Measurements from ENCODE around the gene DDAH2.
A peak's percentile ranks its signal among the peaks of the same experiment; 100 is the strongest.

The DDAH2 gene, protein sequence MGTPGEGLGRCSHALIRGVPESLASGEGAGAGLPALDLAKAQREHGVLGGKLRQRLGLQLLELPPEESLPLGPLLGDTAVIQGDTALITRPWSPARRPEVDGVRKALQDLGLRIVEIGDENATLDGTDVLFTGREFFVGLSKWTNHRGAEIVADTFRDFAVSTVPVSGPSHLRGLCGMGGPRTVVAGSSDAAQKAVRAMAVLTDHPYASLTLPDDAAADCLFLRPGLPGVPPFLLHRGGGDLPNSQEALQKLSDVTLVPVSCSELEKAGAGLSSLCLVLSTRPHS

DNA sequence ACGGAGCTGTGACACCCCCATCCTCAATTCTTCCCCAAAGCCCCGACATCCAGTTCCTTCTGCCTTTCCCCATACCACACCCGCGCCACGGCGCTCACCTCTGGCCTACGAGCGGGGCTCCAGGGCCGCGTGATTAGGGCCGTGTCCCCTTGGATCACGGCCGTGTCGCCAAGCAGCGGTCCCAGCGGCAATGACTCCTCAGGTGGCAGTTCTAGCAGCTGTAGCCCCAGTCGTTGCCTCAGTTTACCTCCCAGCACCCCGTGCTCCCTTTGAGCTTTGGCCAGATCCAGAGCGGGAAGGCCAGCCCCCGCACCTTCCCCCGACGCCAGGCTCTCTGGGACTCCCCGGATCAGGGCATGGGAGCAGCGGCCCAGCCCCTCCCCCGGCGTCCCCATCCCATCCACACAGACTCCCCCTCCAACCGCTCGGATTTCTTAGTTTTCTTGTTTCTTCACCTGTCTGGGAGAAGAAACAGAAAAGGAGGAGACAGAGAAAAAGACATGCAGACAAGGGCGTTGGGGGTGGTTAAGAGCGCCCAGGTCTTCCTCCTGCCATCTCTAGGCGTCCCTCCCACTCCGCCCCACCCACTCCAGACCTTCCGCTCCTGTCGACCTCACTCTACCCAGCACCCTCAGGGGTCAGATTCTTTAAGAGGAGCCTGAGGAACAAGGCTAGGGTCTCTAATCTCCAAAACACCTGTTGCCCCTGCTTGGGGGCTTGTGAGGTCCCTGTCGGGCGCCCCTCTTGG lies at the start of gene DDAH2:
Gene DDAH2 (minus strand): TSS at position 533 of the 748 bp plus-strand sequence. CDS start 138 bp downstream, at position 395.
- no peak for DNase-seq (ENCODE audit: low spot score)

DNA sequence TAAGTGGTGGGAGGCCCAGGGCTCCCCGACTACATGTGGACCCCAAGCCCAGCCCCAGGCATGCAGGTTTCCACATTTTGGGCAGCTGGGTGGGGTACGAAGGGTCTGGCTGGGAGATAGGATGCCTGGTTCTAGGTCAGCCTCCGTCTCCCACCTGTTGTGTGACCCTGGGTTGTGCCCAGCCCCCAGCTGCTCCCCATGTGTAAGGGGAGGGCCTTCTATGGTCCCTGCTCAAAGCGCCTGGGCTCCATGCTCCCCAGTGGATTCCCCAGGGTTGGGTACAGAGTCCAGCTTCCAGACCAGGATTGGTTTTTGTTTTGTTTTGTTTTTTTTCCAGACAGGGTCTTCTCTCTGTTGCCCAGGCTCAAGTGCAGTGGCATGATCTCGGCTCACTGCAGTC lies 49.1 kb upstream of the DDAH2 start:
- no peak for DNase-seq (ENCODE audit: low spot score)

DNA sequence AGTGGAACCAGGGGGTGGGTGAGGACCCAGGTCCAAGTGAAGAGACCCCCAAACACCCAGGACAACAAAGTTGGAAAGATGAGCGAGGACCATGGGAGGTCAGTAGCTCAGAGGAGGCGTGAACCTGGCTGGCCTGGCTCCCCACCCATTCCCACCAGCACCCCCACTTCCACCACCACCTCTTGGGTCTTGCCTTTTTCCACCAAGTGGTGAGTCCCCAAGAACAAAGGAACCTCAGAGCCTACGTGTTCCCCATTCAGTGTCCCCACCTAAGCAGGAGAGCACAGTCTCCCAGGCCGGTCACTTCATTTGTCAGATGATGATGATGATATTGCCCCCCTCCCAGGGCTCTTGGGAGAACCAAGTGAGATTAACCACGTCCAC lies 48.6 kb upstream of the DDAH2 start:
- DNase-seq (ENCODE audit: low spot score), result no peak

DNA sequence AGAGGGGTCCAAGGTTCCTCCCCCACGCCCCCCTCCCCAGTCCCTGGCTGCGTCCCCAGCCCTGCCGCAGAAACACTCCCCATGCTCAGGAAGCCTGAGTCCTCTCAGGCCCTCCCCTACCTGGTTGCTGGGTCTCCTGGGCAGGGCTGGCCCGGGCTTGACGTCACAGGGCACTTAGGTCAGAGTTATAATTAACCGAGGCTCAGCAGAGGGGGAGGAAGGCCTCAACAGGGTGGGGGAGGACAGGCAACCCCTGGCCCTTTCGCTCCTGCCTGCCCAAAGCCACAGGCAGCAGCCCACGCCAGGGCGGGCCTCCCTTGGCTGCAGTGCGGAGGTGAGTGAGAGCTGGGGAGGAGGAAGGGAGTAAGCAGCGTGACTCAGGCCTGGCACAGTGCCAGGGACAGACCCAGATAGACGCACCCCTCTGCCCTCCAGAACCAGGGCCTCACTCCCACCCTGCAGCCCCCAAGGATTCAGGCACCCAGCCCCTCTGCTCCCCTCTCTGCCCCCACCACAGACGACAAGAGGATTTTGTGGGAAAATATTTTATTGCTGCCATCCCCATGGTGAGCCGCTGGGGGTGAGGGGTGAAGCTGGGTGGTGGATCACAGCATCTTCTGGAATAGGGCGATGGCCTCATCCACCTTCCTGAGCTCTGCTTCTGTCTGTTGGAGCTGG lies 48.0 kb upstream of the DDAH2 start, which contains the start of gene VWA7:
Gene VWA7 (minus strand): TSS at position 340 of the 678 bp plus-strand sequence. CDS start 549 bp downstream, outside the sequence.
- peak; percentile 75 for DNase-seq (ENCODE audit: low spot score)

DNA sequence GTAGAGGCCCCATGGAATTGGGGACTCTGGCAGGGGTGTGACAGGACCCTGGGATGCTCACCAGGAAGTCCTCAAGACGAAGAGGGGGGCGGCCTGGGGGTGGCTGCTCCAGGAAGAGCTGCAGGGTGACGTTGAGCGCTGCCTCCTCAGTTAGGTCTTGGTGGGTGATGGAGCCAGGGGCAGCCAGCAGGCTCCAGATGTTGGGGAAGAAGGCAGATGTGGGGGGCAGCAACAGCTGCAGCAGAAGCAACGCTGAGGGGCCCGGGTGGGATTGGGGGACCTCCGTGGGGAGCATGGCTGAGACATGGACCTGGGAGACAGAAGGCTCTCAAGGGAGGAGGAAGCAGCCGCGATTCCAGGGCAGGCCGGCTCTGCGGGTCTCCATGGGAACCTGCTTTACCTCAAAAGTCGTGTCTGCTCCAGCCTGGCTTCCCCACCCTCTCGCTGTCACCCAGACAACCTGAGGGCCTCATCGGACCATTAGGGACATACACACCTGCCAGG lies 47.4 kb upstream of the DDAH2 start:
- no peak for DNase-seq (ENCODE audit: low spot score)

DNA sequence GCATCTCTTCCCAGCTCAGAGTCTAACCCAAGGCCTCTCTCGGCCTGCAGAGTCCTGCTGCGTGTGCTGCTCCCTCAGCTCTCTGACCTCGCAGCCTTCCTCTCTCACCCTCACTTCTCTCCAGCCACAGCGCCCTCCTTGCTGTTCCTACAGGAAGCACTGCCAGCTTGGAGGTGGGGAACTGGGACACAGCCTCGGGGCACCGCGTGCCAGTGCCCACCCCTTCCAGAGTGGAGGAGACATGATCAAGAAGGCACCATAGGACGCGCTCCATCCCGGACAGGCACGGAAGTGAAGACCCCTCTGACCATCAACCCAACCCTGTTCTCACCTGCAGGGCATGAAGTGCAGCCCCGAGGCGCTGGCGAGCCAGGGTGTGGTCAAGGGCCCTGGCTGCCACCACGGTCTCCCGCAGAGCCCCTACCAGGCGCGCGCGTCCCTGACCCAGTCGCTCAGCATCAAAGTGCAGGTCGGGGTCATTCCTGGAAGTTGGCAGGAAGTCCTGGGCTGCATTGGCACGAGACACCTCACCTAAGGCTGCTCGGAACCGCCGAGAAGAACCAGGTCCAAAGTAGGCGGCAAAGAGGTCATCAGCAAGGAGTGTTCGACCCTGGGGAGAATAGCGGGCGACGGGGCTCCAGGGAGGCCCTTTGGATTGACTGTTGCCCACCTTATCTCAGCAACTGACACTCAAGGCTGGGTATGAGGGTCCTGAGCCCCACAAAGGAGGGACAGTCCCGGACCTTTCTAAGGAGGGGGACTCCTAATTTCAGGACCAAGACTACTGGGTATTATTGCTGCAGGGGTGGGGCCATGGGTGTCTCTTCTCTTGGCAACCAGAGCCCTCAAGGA lies 46.8 kb upstream of the DDAH2 start:
- no peak for DNase-seq (ENCODE audit: low spot score)

DNA sequence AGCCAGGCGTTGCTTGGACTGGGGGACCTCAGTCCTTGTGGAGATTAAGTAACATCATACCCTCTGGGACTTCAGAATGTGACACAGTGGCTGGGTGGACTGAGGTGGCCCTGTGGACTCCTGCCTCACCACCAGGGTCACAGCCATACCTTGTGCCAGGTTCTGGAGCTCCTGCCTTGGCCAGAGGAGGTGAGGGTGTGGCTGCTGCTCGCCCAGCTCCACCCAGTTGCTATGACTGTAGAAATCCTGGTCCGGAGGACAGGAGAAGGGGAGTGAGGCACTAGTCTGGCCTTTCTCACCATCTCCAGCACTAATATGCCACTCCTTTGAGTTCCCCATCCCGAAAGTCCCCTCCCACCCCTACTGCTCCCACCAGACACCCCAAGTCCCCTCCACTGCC lies 46.1 kb upstream of the DDAH2 start:
- DNase-seq (ENCODE audit: low spot score), result no peak

DNA sequence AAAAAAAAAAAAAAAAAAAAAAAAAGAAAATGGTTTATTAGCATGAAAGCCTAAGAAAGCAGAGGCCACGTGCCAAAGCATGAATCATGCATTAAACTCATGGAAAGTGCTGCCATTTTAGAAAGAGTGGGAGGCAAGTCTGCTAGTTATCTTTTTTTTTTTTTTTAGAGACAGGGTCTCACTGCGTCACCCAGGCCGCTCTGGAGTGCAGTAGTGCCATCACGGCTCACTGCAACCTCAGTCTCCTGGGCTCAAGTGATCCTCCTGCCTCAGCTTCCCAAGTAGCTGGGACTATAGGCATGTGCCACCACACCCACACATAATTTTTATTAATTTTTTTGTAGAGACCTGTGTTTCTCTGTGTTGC lies 42.9 kb upstream of the DDAH2 start:
- no peak for DNase-seq (ENCODE audit: low spot score)

DNA sequence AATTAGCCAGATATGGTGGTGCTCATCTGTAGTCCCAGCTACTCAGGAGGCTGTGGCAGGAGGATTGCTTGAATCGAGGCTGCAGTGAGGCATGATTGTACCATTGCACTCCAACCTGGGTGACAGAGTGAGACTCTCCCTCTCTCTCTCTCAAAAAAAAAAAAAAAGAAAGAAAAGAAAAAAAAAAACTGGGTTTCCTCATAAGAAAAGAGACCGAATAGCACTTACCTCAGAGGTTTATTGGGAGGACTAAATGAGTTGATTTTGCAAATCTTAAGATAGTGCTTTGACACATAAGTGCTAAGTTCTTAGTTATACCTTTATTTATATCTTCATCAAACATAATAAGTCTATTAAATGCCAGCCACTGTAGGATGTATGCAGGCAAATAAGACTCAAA lies 41.8 kb upstream of the DDAH2 start:
- DNase-seq (ENCODE audit: low spot score), result no peak

DNA sequence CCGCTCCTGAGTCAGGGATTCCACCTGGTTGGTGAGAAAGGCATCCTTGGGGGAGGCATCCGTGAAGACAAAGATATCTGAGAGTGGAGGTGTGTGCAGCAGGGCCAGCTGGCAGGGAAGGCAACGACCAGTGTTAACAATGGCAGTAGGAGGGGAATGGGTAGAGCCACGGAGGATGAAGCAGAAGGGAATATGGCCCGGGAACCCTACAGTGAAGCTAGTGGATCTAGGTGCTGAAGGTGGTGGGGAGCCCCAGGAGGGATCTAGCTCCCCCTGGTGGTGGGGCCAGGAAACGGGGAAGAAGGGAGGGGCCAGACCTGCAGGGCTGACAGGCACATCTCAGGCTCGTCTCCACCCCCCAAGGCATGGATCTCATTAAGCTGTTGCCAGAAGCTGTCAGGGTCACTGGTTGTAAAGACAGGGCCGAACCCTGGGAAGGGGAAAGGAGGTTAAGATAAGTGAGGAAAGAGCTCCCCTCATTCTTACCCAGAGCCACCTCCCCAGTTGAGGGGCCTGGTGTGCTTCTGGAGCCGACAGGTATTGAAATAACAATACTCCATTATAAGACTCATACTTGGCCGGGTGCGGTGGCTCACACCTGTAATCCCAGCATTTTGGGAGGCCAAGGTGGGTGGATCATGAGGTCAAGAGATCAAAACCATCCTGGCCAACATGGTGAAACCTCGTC lies 40.7 kb upstream of the DDAH2 start:
- peak; percentile 85 for DNase-seq (ENCODE audit: low spot score)

DNA sequence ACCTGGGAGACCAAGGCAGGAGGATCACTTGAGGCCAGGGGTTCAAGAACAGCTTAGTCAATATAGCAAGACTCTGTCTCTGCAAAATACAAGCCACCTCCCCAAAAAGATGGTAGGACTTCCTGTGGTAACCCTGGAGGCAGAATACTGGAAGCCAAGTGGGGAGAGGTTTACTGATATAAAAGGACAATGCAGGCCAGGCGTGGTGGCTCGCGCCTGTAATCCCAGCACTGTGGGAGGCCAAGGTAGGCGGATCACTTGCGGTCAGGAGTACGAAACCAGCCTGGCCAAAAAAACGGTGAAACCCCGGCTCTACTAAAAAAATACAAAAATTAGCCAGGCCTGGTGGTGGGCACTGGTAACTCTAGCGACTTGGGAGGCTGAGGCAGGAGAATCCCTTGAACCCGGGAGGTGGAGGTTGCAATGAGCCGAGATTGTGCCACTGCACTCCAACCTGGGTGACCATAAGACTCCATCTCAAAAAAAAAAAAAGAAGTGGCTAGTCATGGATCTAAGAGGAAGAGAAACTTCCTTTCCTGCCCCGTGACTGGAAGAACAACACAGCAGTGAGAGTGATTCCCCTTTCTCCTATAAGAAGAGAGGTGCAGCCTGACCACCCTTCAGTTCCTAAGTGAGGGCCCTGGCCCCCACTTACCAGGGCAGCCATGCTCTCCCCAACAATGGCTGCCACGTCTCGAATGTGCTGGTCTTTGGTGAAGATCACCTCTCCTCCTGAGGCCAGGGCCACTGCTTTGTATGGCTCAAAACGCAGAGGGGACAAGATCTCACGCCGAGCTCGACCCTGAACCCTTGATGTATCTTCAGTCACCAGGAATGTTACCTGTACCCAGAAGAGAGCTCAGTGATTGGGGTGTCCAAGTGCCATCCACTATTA lies 39.5 kb upstream of the DDAH2 start:
- no peak for DNase-seq (ENCODE audit: low spot score)

DNA sequence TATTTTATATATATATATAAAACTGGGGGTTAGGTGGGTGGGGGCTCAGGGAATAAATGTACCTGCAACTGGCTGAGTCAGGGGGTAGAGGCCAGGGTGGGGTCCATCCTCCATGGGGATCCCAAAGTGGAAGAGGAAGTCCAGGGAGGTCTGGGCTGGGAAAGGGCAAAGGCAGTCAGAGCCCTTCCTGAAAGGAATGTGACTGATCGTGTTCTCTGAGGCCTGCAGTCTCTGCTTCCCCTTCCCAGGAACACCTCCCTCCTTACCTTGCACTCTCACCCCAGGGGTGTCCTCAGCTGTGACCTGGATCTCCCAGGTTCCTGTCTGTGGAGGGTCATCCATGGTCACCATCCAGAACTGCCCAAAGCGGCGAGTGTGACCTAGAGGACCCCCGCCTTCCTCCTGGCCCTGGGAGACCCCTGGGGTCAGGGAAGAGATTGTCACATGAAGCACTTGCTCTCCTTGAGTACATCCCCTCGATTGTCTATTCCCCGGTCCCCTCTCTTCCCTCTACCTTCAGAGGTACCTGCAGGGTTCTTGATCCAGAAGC lies 38.1 kb upstream of the DDAH2 start:
- DNase-seq (ENCODE audit: low spot score), result no peak

DNA sequence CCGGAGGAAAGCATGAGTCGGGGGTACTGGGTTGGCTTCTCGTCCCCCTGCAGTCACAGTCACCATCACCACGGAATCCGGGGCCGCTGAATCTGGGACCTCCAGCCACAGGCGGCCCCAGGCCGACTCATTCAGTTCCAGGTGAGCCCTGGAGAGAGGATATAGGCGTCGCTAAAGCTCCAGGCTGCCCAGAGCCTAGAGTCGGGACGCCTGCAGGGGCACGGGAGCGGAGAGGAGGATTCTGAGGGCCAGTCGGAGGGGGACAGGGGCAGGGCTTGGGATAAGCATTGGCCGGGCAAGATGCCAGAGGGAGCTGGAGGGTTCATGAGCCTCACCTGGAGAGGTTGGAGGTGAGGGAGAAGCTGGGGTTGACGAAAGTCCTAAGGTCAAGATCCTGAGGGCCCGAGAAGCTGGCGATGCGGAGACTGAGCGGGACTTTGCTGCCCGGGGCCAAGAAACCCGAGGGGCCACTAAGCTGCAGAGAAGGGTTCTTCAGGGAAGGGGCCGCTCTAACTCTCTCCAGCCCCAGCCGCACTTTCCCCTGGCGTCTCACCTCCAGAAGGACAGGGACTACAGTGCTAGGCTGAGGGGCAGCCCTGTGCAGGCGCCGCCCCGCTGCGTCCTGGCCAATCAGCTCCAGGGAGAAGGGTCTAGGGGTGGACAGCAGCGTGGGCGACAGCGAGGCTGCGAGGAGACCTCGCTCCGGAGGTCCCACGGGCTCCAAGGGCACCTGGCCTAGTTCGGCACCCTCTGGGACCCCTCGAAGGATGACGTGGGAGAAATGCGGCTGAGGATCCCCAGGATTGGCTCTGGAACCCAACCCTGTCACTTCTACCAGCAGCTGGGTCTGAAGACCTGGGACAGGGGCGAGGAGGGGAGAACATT lies 37.1 kb upstream of the DDAH2 start:
- DNase-seq (ENCODE audit: low spot score), result no peak

DNA sequence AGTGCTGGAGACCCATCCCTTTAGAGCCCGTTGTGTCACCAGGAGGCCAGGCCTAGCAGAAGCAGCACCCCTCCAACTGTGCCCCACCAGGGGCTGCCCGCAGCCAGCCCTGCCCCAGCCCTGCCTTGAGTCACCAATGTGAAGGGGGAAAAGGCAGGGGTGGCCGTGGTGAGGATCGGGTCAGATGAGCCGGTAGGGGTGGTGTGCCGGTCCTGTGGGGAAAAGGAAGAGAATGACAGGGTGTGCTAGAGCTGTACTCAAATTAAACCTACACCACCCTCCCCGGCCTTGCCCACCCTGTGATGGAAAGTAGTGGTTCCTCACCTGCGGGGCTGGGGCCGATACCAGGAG lies 36.4 kb upstream of the DDAH2 start:
- no peak for DNase-seq (ENCODE audit: low spot score)

DNA sequence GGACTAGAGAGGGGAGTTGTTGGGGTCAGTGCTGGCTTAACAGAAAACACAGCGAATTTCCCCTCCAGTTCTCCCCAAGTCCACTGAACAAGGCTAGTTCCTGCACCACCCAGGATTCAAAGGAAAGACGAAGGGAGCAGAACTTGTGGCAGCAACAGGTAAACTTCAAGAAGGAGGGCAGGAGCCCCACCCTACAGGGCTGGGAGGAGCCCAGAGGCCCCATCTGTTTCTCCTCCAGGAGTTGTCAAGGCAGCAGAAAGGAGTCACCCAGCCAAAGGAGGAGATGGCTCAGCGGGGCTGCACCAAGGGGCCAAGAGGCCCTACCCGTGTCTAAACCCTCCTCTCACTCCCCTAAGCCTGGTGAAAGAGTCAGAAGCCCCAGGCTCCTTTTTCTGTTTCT lies 35.1 kb upstream of the DDAH2 start:
- DNase-seq (ENCODE audit: low spot score), result no peak

DNA sequence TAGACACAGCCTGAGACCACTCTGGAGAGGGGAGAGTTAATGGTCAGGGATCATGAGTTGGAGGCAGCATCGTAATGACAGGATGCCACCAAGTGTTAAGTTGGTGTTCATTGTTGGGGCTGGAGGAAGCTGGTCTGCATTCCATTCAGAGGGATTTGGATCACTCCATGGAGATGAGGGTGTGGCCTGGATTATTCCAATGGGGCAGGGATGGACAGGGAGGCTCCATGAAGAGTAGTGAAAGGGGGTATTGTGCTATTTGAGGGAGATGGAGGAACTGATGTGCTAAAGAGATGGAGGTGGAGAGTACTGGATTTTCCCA lies 34.5 kb upstream of the DDAH2 start:
- DNase-seq (ENCODE audit: low spot score), result no peak

DNA sequence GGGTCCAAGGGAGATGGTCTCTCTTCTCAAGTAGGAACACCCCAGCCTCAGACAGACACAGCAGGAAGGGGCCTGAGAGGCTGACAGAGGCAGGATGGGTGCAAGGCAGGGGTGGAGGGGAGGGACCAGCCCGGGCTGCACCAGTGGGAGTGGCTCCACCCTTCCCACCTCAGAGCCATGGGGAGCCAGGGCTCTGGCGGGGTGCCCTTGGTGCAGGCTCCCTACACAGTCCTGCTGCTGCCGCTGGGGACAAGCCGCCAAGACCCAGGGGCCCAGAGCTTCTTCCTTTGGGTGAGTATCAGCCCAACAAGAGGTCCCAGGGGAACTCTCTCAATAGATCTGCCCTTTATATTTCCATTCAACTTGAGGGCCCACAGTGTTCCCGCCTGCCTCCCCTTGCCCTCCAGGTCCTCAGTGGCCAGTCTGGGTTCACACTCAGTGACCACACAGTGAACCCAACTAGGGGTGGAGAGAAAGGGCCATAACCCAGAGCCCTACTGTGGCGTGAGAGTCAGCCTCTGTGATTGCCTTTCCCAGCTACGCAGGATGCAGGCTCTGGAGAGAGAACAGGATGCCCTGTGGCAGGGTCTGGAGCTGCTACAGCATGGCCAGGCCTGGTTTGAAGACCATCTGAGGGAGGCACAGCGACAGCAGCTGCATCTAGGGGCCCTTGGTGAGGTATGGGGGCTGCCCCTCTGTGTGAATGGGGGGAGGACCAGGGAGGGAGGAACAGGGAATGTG lies 33.9 kb upstream of the DDAH2 start:
- DNase-seq (ENCODE audit: low spot score), result no peak

DNA sequence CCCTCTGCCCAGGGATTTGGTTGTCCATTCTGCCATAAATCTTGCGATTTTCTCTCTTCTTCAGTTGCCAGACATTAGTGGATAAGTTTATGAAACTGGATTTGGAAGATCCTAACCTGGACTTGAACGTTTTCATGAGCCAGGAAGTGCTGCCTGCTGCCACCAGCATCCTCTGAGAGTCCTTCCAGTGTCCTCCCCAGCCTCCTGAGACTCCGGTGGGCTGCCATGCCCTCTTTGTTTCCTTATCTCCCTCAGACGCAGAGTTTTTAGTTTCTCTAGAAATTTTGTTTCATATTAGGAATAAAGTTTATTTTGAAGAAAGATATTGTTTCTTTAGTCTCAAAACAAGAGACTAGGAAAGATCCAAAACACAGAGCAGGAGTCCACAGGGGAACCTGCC lies 33.3 kb upstream of the DDAH2 start, which contains the start of gene SAPCD1:
Gene SAPCD1 (plus strand): TSS at position 301 of the 400 bp plus-strand sequence. CDS start 399 bp downstream, outside the sequence.
- DNase-seq (ENCODE audit: low spot score), result no peak

Measured in CD4-positive, alpha-beta T cell treated with Interleukin-2 at 100 ng/mL for 4 hours (primary cell).